Testis (tissue), 2 donors: ENCODE data around the gene PTGDS.

ENCODE experiments used
- POLR2A ChIP-seq: fragments of 450-650 bp; IDR thresholded peaks from one replicate; pipeline ENCODE4 v1.6.1; 2017; ENCODE audit warnings: antibody characterized with exemption, mild to moderate bottlenecking, moderate library complexity
- TF ChIP-seq, protein P1 (sequence below), 3 experiments: fragments of 450-650 bp in 2 of 3; fragments of 200-600 bp in 1 of 3; sonication (generic) in 1 of 3; IDR thresholded peaks; one replicate each; pipeline ENCODE4 v1.5.1; 2016 to 2019; ENCODE audit warnings: antibody characterized with exemption in 3 of 3, mild to moderate bottlenecking in 2 of 3, moderate library complexity in 1 of 3

DNA sequence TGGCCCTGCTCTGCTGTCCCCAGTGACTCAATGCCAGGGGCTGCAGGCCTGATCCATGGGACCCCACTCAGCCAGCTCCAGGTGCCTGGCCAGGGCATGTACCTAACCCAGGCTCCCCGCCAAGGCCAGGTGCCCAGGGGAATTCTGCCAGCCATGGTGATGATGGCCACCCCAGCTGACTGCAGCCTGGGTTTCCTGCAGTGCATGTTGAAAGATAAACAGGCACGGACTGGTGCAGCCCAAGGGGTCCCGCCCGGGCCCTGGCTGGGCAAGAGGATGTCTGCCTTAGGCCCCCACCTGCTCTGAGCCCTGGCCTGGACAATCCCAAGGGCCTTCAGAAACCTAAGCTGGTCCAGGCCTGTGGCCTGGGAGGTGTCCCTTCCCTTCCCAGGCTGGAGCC, 49.5 kb downstream of the PTGDS start:
- TF ChIP-seq POLR2A, result no peak
- TF ChIP-seq, protein P1, sequence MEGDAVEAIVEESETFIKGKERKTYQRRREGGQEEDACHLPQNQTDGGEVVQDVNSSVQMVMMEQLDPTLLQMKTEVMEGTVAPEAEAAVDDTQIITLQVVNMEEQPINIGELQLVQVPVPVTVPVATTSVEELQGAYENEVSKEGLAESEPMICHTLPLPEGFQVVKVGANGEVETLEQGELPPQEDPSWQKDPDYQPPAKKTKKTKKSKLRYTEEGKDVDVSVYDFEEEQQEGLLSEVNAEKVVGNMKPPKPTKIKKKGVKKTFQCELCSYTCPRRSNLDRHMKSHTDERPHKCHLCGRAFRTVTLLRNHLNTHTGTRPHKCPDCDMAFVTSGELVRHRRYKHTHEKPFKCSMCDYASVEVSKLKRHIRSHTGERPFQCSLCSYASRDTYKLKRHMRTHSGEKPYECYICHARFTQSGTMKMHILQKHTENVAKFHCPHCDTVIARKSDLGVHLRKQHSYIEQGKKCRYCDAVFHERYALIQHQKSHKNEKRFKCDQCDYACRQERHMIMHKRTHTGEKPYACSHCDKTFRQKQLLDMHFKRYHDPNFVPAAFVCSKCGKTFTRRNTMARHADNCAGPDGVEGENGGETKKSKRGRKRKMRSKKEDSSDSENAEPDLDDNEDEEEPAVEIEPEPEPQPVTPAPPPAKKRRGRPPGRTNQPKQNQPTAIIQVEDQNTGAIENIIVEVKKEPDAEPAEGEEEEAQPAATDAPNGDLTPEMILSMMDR (IDR thresholded peaks at IDR 0.05), result no peak
